ENCODE measurements around the gene FARSA.

Gene FARSA

DNA sequence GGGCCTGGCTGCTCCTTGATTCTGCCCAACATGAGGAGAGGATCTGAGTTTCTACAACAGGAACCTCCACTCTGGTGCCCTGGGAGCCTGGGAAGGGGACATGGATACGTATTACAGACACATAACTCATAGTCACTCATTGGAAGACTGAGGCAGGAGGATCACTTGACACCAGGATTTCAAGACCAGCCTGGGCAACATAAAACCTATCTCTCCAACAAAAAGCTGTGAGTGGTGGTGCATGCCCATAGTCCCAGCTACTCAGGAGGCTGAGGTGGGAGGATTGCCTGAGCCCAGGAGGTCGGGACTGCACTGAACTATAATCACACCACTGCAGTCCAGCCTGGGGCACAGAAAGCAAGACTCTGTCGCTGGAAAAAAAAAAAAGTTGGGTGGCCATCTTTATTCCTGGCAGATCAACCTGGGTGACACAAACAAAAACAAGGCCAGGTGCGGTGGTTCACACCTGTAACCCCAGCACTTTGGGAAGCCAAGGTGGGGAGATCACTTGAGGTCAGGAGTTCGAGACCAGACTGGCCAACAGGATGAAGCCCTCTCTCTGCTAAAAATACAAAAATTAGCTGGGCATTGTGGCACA, 45.4 kb downstream of the FARSA start:
- no peak for DNase-seq

DNA sequence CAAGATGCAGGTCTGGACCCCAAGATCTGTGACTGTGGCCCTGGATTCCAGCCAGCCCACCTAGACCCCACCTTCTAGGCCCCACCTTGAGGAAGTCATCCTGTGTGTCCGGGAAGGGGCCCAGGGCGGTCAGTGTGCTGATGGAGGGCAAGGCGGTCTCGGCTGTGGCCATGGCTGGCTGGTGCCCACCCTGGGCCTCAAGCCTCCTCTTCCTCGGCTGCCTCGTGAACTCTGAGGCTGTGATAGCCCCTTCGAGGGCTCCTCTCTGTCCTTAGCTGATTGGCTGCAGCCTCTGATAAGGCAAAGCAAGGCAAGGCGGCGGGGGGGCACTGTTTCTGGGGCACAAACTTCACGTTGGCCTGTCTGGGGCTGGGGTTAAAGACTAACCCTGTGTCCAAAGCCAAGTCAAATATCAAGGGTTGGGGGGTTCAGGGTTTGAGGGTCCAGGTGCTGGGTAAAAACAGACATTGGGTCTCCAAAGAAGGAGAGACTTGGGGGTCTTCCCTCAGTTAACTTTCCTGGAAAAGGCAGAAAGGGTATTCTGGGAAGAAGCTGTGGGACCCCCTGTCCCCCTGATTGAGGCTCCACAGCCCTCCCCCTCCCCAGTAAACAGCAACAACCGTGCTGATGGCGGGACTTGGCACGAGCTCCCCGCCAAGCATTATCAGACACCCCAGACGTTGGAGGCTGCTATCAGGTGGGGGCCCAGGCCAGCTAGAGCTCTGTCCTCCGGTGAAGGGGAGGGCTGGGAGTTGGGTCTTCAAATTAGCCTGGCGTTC, 46.4 kb downstream of the FARSA start, which contains the start of gene KLF1:
KLF1 (minus strand) TSS at position 233 of the 779 bp plus-strand sequence; CDS start at position 172, 61 bp downstream.
- DNase-seq, result no peak

DNA sequence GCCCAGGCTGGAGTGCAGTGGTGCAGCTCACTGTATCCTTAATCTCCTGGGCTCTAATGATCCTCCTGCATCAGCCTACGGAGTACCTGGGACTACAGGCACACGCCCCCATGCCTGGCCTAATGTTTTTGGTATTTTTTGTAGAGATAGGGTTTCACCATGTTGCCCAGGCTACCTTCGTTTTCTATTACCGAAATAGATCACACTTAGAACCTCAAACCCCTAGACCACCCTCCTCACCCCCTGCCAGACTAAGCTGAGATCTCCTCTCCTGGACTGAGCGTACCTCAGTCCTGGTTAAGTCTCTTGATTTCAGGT, 46.9 kb downstream of the FARSA start:
- no peak for DNase-seq

DNA sequence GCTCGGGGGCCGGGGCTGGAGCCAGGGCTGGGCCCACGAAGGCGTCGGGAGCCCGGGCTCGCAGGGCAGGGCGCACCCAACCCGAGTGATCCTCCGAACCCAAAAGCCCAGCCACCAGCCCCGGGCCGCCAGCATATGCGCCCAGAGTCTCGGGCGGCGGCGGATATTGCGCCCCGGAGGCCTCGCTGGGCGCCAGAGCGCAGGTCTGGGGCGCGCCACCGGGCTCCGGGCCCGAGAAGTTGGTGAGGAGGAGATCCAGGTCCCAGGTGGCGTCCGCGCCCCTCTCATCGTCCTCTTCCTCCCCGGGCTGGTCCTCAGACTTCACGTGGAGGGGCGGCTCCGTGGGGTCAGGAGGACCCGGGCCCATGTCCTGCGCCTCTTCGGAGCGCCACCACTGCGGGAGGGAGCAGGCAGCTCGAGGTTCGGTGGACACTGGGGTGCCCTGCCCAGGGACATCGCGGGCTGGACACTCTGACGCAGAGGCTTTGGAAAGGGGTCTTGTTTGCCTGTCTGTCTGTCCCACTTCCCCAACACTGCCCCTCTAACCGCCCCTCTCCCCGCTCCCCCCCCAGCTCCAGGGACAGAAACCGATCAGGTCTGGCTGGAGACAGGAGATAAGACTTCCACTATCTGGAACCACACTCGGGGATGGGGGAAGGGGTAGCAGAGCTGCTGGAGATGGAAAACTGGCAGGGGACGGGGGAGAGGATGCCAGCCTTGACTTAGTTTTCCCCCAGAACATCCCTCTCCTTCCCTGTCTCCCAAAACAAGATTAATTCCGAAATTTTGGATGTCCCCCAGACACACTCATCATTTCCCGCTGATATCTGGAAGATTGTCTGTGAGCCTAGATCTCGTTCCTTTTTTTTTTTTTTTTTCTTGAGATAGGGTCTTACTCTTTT, 47.5 kb downstream of the FARSA start:
- no peak for DNase-seq

DNA sequence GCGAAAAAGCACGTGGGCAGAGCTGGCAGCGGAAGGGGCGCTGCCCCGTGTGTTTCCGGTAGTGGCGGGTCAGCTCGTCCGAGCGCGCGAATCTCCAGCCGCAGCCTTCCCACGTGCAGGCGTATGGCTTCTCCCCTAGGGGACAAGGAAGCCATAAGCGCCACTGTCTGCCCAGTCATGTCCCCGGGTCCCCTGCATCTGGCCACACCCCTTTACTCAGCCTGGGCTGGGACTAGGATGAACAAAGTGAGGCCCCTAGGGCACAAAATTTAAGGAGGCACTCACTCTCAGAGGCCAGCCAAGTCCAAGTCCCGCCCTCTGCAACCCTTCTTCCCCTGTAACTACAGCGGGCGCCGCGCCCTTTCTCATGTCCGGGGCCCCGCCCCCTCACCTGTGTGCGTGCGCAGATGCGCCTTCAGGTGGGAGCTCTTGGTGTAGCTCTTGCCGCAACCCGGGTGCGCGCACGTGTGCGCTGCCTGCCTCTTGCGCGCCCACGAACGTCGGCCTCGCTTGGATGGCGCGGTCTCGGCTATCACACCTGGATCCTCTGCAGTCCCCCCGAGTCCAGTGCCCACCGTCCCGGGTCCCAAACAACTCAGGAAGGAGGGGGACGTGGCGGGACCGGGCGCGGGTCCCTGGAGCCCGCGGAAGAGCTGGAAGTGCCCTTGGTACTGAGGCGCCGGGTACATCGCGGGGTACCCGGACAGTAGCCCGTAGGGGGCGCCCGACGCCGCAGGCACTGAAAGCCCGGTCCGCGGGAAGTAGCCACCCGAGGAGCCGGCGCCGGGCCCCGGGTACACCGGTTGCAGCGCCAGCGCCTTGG, 48.4 kb downstream of the FARSA start:
- DNase-seq, result peak; percentile 52

DNA sequence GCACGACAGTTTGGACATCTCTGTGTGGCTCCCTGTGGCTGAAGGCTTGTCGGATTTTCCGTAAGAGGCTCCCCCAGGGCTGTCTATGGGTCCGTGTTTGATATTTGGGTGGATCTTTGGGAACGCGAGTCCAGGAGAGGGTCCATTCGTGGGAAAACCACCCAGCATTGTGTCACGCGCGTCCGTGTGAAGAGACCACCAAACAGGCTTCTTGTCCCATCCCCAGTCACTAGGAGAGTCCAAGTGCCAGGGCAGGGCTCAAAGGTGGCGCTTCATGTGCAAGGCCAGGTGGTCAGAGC, 48.9 kb downstream of the FARSA start:
- no peak for DNase-seq

DNA sequence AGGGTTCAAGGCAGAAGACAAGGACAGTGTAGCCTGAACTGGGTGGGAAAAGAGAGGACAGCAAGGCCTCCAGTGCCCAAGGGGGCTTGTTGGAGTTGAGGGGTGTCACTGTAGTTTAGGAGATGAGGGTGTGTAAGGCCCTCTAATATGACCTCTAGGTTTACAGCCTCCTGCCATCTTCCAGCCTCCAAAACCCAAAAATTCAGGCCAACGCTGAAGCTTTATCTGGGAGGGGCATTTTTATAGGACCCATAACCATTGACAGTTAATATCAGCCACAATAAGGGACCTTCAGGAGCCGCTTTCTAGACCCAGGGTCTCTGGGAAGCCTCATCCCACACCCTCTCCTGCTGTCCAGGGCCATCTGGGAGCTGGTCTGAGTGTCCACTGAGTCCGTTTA, 49.3 kb downstream of the FARSA start:
- no peak for DNase-seq

DNA sequence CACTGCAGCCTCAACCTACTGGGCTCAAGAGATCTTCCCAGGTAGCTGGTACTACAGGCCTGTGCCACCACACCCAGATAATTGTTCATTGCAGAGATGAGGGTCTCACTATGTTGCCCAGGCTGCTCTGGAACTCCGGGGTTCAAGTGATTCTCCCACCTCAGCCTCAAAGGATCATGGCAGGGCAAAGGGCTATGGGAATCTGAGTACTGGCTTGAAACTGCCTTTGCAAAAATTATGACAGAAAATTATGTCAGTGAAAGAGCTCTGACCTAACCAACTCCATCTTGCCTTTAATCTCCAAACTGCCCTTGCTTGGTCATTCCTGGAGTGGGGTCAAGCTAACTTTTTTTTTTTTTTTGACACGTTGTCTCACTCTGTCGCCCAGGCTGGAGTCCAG, 50.9 kb downstream of the FARSA start:
- DNase-seq, result no peak

DNA sequence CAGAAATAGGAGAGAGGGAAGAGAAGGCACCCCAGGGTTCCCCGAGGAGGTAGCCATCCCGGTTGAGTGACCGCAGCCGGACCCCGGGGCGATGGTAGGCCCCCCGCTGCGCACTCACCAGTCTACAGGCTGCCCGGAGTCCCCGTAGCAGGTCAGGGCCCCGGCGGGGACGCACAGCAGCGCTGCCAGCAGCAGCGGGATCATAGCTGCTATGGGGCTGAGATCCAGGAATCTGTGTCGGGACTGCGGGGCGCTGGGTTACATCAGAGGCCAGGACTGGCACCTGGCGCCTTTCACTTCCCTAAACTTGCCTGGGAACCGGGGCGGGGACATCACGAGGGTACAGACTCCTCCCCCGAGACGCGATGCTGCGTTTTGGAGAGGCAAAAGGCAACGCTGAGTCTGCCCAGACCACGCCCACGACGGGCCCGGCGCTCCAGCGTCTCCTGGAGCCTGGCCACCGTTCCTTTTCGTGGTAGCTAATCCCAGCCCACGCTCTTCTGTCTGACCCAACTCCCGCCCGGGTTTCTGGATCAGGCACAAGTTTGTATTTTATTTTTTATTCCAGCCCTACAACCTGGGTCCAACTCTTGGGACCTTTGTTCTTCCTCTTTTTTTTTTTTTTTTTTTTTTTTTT, 52.2 kb downstream of the FARSA start, which contains the start of gene DNASE2:
DNASE2 (minus strand) TSS at position 278 of the 637 bp plus-strand sequence; CDS start at position 204, 74 bp downstream.
- DNase-seq, result peak; percentile 87

DNA sequence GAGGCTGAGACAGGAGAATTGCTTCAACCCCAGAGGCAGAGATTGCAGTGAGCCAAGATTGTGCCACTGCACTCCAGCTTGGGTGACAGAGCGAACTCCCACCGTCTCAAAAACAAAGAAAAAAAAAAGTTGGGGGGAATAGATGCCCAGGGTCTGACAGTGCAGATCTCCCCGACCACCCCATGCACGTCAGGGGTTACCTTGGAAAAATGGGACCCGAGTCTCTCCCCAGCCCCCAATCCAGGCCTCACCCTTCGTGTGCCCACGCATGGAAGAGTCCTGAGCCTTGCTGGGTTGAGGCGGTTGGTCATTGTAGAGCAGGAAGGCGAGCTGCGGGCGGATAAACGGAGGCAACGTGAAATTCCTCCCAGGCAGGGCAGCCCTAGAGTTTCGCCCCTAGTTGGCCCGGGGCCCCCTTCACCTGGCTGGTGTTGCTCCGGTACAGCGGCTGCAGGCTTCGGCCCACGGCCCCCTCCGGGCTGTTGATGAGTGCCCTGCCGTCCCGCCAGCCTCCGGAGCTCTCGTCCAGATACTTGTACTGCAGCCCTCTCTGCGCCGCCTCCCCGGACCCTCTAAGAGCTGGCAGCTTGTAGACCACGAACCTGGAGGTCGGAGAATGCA, 52.9 kb downstream of the FARSA start:
- no peak for DNase-seq

DNA sequence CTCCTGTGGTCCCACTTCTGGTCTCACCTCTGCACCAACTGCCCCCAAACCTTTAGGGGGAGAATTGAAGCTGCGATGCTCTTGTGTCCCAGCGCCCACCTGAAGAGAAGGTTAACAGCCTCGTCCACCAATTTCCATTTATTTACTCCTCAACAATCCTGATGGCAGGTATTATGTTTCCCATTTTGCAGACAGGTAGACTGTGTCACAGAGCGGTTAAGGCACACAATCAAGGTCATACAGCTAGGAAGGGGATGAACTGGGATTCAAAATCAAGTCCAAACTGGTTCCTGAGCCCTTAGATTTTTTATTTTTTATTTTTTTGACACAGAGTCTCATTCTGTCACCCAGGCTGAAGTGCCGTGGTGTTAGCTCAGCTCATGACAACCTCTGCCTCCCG, 58.4 kb downstream of the FARSA start:
- DNase-seq, result no peak

DNA sequence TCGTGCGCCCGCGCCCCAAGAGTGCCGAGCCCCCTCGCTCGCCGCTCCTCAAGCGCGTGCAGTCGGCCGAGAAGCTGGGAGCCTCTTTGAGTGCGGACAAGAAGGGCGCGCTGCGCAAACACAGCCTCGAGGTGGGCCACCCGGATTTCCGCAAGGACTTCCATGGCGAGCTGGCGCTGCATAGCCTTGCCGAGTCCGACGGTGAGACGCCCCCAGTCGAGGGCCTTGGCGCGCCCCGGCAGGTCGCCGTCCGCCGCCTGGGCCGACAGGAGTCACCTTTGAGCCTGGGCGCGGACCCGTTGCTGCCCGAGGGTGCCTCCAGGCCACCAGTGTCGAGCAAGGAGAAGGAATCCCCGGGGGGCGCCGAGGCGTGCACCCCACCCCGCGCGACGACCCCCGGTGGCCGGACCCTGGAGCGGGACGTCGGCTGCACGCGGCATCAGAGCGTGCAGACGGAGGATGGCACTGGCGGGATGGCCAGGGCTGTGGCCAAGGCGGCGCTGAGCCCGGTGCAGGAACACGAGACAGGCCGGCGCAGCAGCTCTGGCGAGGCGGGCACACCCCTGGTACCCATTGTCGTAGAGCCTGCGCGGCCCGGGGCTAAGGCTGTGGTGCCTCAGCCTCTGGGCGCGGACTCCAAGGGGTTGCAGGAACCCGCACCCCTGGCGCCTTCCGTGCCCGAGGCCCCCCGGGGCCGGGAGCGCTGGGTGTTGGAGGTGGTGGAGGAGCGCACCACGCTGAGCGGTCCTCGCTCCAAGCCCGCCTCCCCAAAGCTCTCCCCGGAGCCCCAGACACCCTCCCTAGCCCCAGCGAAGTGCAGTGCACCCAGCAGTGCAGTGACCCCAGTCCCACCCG, 59.4 kb downstream of the FARSA start:
- DNase-seq, result no peak

DNA sequence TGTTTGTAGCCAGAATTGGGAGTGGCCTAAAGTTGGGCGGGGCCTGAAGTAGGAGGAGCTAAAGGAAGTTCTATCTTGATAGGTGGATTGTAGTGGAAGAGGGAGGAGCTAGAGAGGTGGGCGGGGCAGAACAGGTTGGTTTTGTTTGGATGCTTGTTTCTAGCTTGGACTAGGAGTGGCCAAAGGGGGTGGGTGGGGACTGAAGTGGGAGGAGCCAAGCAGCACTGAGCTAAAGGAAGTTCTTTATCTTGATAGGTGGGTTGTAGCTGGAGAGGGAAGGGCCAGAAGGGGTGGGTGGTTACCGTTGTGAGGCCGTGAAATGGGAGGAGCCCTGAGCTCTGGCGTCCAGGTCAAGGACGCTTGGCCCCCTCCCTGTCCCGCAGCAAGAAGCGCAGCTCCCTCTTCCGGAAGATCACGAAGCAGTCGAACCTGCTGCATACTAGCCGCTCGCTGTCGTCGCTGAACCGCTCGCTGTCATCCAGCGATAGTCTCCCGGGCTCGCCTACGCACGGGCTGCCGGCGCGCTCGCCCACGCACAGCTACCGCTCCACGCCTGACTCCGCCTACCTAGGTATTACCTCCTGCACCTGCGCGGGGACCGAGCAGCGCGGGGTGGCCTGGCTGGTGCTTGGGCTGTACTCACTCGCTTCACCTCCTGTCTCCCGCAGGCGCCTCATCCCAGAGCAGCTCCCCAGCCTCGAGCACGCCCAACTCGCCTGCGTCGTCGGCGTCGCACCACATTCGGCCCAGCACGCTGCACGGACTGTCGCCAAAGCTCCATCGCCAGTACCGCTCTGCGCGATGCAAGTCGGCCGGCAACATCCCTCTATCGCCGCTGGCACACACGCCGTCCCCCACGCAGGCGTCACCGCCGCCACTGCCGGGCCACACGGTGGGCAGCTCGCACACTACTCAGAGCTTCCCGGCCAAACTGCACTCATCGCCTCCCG, 60.3 kb downstream of the FARSA start:
- peak; percentile 52 for DNase-seq

All from fibroblast of skin of scalp (primary cell).